HG03139 (cell line): Measurements from ENCODE around the gene GCDH.
"Not testable (repeated sequence)": the region's sequence is repeated elsewhere in the genome, so short reads cannot be mapped to it uniquely, and the experiment has no call there.

Experiments
- ATAC-seq: cut with Tn5 transposase; IDR thresholded peaks from one replicate; pipeline ENCODE4 v1.9.1; 2021; ENCODE audit not compliant: unreplicated experiment

The GCDH gene

DNA sequence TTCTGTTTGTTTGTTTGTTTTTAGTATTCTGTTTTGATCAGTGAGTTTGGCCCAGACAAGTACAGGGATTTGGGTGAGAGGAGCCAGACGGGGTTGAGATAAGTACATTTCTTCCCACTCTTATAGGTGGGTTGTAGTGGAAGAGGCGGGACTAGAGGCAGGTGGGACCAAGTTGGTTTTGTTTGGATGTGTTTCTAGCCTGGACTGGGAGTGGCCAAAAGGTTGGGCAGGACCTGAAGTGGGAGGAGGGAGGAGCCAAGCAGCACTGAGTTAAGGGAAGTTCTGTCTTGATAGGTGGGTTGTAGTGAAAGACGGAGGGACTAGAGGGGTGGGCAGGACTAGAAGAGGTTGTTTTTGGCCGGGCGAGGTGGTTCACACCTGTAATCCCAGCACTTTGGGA lies 18.7 kb upstream of the GCDH start:
- ATAC-seq: no peak

DNA sequence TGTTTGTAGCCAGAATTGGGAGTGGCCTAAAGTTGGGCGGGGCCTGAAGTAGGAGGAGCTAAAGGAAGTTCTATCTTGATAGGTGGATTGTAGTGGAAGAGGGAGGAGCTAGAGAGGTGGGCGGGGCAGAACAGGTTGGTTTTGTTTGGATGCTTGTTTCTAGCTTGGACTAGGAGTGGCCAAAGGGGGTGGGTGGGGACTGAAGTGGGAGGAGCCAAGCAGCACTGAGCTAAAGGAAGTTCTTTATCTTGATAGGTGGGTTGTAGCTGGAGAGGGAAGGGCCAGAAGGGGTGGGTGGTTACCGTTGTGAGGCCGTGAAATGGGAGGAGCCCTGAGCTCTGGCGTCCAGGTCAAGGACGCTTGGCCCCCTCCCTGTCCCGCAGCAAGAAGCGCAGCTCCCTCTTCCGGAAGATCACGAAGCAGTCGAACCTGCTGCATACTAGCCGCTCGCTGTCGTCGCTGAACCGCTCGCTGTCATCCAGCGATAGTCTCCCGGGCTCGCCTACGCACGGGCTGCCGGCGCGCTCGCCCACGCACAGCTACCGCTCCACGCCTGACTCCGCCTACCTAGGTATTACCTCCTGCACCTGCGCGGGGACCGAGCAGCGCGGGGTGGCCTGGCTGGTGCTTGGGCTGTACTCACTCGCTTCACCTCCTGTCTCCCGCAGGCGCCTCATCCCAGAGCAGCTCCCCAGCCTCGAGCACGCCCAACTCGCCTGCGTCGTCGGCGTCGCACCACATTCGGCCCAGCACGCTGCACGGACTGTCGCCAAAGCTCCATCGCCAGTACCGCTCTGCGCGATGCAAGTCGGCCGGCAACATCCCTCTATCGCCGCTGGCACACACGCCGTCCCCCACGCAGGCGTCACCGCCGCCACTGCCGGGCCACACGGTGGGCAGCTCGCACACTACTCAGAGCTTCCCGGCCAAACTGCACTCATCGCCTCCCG lies 17.7 kb upstream of the GCDH start:
- no peak for ATAC-seq

DNA sequence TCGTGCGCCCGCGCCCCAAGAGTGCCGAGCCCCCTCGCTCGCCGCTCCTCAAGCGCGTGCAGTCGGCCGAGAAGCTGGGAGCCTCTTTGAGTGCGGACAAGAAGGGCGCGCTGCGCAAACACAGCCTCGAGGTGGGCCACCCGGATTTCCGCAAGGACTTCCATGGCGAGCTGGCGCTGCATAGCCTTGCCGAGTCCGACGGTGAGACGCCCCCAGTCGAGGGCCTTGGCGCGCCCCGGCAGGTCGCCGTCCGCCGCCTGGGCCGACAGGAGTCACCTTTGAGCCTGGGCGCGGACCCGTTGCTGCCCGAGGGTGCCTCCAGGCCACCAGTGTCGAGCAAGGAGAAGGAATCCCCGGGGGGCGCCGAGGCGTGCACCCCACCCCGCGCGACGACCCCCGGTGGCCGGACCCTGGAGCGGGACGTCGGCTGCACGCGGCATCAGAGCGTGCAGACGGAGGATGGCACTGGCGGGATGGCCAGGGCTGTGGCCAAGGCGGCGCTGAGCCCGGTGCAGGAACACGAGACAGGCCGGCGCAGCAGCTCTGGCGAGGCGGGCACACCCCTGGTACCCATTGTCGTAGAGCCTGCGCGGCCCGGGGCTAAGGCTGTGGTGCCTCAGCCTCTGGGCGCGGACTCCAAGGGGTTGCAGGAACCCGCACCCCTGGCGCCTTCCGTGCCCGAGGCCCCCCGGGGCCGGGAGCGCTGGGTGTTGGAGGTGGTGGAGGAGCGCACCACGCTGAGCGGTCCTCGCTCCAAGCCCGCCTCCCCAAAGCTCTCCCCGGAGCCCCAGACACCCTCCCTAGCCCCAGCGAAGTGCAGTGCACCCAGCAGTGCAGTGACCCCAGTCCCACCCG lies 16.8 kb upstream of the GCDH start:
- no peak for ATAC-seq

DNA sequence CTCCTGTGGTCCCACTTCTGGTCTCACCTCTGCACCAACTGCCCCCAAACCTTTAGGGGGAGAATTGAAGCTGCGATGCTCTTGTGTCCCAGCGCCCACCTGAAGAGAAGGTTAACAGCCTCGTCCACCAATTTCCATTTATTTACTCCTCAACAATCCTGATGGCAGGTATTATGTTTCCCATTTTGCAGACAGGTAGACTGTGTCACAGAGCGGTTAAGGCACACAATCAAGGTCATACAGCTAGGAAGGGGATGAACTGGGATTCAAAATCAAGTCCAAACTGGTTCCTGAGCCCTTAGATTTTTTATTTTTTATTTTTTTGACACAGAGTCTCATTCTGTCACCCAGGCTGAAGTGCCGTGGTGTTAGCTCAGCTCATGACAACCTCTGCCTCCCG lies 15.9 kb upstream of the GCDH start:
- ATAC-seq: no peak

DNA sequence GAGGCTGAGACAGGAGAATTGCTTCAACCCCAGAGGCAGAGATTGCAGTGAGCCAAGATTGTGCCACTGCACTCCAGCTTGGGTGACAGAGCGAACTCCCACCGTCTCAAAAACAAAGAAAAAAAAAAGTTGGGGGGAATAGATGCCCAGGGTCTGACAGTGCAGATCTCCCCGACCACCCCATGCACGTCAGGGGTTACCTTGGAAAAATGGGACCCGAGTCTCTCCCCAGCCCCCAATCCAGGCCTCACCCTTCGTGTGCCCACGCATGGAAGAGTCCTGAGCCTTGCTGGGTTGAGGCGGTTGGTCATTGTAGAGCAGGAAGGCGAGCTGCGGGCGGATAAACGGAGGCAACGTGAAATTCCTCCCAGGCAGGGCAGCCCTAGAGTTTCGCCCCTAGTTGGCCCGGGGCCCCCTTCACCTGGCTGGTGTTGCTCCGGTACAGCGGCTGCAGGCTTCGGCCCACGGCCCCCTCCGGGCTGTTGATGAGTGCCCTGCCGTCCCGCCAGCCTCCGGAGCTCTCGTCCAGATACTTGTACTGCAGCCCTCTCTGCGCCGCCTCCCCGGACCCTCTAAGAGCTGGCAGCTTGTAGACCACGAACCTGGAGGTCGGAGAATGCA lies 10.3 kb upstream of the GCDH start:
- ATAC-seq: peak; percentile 15

DNA sequence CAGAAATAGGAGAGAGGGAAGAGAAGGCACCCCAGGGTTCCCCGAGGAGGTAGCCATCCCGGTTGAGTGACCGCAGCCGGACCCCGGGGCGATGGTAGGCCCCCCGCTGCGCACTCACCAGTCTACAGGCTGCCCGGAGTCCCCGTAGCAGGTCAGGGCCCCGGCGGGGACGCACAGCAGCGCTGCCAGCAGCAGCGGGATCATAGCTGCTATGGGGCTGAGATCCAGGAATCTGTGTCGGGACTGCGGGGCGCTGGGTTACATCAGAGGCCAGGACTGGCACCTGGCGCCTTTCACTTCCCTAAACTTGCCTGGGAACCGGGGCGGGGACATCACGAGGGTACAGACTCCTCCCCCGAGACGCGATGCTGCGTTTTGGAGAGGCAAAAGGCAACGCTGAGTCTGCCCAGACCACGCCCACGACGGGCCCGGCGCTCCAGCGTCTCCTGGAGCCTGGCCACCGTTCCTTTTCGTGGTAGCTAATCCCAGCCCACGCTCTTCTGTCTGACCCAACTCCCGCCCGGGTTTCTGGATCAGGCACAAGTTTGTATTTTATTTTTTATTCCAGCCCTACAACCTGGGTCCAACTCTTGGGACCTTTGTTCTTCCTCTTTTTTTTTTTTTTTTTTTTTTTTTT lies 9.7 kb upstream of the GCDH start, which contains the start of gene DNASE2:
DNASE2 (minus strand) TSS at position 278 of the 637 bp plus-strand sequence; CDS start at position 204, 74 bp downstream.
- peak; percentile 74 for ATAC-seq

DNA sequence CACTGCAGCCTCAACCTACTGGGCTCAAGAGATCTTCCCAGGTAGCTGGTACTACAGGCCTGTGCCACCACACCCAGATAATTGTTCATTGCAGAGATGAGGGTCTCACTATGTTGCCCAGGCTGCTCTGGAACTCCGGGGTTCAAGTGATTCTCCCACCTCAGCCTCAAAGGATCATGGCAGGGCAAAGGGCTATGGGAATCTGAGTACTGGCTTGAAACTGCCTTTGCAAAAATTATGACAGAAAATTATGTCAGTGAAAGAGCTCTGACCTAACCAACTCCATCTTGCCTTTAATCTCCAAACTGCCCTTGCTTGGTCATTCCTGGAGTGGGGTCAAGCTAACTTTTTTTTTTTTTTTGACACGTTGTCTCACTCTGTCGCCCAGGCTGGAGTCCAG lies 8.4 kb upstream of the GCDH start:
- ATAC-seq: no peak

DNA sequence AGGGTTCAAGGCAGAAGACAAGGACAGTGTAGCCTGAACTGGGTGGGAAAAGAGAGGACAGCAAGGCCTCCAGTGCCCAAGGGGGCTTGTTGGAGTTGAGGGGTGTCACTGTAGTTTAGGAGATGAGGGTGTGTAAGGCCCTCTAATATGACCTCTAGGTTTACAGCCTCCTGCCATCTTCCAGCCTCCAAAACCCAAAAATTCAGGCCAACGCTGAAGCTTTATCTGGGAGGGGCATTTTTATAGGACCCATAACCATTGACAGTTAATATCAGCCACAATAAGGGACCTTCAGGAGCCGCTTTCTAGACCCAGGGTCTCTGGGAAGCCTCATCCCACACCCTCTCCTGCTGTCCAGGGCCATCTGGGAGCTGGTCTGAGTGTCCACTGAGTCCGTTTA lies 6.8 kb upstream of the GCDH start:
- no peak for ATAC-seq

DNA sequence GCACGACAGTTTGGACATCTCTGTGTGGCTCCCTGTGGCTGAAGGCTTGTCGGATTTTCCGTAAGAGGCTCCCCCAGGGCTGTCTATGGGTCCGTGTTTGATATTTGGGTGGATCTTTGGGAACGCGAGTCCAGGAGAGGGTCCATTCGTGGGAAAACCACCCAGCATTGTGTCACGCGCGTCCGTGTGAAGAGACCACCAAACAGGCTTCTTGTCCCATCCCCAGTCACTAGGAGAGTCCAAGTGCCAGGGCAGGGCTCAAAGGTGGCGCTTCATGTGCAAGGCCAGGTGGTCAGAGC lies 6.4 kb upstream of the GCDH start:
- ATAC-seq: no peak

DNA sequence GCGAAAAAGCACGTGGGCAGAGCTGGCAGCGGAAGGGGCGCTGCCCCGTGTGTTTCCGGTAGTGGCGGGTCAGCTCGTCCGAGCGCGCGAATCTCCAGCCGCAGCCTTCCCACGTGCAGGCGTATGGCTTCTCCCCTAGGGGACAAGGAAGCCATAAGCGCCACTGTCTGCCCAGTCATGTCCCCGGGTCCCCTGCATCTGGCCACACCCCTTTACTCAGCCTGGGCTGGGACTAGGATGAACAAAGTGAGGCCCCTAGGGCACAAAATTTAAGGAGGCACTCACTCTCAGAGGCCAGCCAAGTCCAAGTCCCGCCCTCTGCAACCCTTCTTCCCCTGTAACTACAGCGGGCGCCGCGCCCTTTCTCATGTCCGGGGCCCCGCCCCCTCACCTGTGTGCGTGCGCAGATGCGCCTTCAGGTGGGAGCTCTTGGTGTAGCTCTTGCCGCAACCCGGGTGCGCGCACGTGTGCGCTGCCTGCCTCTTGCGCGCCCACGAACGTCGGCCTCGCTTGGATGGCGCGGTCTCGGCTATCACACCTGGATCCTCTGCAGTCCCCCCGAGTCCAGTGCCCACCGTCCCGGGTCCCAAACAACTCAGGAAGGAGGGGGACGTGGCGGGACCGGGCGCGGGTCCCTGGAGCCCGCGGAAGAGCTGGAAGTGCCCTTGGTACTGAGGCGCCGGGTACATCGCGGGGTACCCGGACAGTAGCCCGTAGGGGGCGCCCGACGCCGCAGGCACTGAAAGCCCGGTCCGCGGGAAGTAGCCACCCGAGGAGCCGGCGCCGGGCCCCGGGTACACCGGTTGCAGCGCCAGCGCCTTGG lies 5.8 kb upstream of the GCDH start:
- no peak for ATAC-seq

DNA sequence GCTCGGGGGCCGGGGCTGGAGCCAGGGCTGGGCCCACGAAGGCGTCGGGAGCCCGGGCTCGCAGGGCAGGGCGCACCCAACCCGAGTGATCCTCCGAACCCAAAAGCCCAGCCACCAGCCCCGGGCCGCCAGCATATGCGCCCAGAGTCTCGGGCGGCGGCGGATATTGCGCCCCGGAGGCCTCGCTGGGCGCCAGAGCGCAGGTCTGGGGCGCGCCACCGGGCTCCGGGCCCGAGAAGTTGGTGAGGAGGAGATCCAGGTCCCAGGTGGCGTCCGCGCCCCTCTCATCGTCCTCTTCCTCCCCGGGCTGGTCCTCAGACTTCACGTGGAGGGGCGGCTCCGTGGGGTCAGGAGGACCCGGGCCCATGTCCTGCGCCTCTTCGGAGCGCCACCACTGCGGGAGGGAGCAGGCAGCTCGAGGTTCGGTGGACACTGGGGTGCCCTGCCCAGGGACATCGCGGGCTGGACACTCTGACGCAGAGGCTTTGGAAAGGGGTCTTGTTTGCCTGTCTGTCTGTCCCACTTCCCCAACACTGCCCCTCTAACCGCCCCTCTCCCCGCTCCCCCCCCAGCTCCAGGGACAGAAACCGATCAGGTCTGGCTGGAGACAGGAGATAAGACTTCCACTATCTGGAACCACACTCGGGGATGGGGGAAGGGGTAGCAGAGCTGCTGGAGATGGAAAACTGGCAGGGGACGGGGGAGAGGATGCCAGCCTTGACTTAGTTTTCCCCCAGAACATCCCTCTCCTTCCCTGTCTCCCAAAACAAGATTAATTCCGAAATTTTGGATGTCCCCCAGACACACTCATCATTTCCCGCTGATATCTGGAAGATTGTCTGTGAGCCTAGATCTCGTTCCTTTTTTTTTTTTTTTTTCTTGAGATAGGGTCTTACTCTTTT lies 5.0 kb upstream of the GCDH start:
- ATAC-seq: no peak

DNA sequence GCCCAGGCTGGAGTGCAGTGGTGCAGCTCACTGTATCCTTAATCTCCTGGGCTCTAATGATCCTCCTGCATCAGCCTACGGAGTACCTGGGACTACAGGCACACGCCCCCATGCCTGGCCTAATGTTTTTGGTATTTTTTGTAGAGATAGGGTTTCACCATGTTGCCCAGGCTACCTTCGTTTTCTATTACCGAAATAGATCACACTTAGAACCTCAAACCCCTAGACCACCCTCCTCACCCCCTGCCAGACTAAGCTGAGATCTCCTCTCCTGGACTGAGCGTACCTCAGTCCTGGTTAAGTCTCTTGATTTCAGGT lies 4.3 kb upstream of the GCDH start:
- no peak for ATAC-seq

DNA sequence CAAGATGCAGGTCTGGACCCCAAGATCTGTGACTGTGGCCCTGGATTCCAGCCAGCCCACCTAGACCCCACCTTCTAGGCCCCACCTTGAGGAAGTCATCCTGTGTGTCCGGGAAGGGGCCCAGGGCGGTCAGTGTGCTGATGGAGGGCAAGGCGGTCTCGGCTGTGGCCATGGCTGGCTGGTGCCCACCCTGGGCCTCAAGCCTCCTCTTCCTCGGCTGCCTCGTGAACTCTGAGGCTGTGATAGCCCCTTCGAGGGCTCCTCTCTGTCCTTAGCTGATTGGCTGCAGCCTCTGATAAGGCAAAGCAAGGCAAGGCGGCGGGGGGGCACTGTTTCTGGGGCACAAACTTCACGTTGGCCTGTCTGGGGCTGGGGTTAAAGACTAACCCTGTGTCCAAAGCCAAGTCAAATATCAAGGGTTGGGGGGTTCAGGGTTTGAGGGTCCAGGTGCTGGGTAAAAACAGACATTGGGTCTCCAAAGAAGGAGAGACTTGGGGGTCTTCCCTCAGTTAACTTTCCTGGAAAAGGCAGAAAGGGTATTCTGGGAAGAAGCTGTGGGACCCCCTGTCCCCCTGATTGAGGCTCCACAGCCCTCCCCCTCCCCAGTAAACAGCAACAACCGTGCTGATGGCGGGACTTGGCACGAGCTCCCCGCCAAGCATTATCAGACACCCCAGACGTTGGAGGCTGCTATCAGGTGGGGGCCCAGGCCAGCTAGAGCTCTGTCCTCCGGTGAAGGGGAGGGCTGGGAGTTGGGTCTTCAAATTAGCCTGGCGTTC lies 3.8 kb upstream of the GCDH start, which contains the start of gene KLF1:
KLF1 (minus strand) TSS at position 233 of the 779 bp plus-strand sequence; CDS start at position 172, 61 bp downstream.
- no peak for ATAC-seq

DNA sequence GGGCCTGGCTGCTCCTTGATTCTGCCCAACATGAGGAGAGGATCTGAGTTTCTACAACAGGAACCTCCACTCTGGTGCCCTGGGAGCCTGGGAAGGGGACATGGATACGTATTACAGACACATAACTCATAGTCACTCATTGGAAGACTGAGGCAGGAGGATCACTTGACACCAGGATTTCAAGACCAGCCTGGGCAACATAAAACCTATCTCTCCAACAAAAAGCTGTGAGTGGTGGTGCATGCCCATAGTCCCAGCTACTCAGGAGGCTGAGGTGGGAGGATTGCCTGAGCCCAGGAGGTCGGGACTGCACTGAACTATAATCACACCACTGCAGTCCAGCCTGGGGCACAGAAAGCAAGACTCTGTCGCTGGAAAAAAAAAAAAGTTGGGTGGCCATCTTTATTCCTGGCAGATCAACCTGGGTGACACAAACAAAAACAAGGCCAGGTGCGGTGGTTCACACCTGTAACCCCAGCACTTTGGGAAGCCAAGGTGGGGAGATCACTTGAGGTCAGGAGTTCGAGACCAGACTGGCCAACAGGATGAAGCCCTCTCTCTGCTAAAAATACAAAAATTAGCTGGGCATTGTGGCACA lies 2.9 kb upstream of the GCDH start:
- ATAC-seq: no peak

DNA sequence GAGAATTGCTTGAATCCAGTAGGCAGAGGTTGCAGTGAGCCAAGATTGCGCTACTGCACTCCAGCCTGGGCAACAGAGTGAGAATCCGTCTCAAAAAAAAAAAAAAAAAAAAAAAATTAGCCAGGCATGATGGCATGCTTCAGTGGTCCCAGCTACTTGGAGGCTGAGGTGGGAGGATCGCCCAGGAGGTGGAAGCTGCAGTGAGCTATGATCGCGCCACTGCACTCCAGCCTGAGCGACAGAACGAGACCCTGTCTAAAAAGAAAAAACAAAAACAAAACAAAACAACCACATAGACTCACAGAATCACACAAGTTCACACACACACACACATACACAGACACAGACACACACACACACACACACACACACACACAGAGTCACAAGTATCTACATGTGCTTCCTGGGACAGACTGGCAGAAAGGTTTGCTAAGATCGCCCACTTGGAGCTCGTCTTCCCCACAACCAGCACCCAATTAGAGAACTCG lies 617 bp upstream of the GCDH start:
- ATAC-seq: not testable (repeated sequence)

DNA sequence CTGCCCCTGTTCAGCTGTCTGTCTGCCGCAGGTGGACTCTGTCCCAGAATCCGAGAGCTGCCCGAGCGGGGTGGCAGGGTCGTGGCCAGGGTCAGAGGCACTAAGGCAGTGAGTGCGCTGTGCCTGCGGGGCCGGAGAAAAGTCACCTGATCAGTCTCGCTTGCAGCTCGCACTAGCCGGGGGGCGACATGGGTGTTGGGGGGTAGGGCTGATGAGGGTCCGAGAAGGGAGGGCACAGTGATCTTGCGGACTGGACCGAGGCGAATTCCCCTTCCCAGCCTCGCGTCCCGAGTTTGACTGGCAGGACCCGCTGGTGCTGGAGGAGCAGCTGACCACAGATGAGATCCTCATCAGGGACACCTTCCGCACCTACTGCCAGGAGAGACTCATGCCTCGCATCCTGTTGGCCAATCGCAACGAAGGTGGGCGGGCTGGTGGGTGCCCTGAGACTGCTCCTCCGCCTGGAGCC lies 627 bp downstream of the GCDH start:
- no peak for ATAC-seq

DNA sequence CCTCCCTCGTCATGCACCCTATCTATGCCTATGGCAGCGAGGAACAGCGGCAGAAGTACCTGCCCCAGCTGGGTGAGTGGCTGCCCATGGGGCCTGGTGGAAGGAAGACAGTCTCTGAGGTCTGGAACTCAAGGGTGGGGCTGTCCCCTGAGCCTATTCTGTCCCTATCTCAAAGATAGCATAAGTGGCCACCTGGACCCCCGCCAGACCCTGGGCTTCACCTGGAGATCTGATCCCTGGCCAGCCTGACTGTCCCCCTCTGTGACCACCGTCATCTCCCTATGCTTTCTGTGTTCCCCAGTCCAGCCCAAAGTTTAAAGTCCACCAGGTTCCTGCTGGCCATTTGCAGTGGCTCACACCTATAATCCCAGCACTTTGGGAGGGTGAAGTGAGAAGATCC lies 2.6 kb downstream of the GCDH start:
- no peak for ATAC-seq

DNA sequence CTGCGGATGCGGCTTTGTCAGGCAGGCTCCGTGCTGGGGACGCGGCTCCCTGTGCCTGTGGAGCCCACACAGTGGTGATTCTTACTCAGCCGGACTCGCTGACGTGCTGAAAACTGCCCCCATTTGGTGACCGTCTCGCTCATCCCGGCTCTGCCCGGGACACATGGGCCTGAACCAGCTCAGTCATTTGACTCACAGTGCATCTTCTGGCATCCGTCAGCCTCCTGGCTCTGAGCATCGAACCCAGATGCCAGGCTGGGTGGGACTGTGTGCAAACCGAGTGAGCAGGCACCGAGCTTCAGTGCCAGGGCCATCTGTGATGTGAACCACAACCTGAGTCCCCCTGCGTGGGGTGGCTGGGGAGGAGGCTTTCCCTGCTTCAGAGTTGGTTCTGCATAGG lies 5.5 kb downstream of the GCDH start:
- no peak for ATAC-seq
